H1 (cell line): ENCODE data around the gene PDE1A. TPM values are rescaled to one million over a fixed set of nuclear protein-coding genes. Genes with fewer than 3 reads are reported as not detected.

Experiments used
- CTCF ChIA-PET: fragments of 300-600 bp; sonication (Branson Sonifier 250); formaldehyde crosslinking; loops from one replicate; lab custom pipeline; 2021; ENCODE audit not compliant: partially characterized antibody; lab: Charles Lee
- POLR2A ChIA-PET: fragments of 300-600 bp; sonication (Branson Sonifier 250); formaldehyde crosslinking; loops from one replicate; lab custom pipeline; 2021; ENCODE audit warnings: inconsistent platforms; ENCODE audit not compliant: partially characterized antibody; lab: Charles Lee
- DNase-seq, 2 experiments: peaks; one replicate each; pipeline versions ENCODE4 v3.0.0 to v3.0.0-alpha.2; 2010 to 2022; ENCODE audit warnings: low spot score in 2 of 2, low read depth in 1 of 2, mixed read lengths in 1 of 2
- FAIRE-seq: peaks from 2 replicates; lab custom pipeline; 2011; peaks lifted over from hg19 to GRCh38; lab: Jason Lieb, UNC
- H2AFZ ChIP-seq: 2 replicates; pipeline ENCODE4 v1.8.1; 2012; ENCODE audit warnings: low read length, inconsistent platforms
- H2AK5ac ChIP-seq: 2 replicates; pipeline ENCODE4 v1.6.1; 2013; ENCODE audit warnings: low read depth, low read length
- H2BK120ac ChIP-seq: replicated peaks from 2 replicates; pipeline ENCODE3; 2013; ENCODE audit warnings: low read depth, low read length, inconsistent platforms
- H2BK12ac ChIP-seq: 2 replicates; pipeline ENCODE4 v1.6.1; 2013; ENCODE audit warnings: low read depth, low read length
- H2BK15ac ChIP-seq: 2 replicates; pipeline ENCODE4 v1.6.1; 2013; ENCODE audit warnings: low read length
- H2BK20ac ChIP-seq: 2 replicates; pipeline ENCODE4 v1.6.1; 2013; ENCODE audit warnings: low read length
- H2BK5ac ChIP-seq: 2 replicates; pipeline ENCODE4 v1.6.1; 2013; ENCODE audit warnings: low read depth, low read length
- H3K14ac ChIP-seq: 2 replicates; pipeline ENCODE4 v1.6.1; 2013; ENCODE audit warnings: inconsistent platforms; ENCODE audit not compliant: insufficient read length
- H3K18ac ChIP-seq: 2 replicates; pipeline ENCODE4 v1.6.1; 2013; ENCODE audit warnings: low read length; ENCODE audit errors: extremely low read depth
- H3K23ac ChIP-seq: 2 replicates; pipeline ENCODE4 v1.6.1; 2013; ENCODE audit warnings: inconsistent platforms; ENCODE audit not compliant: insufficient read length
- H3K23me2 ChIP-seq: 2 replicates; pipeline ENCODE4 v1.6.1; 2013; ENCODE audit warnings: low read depth, low read length
- H3K27ac ChIP-seq: 2 replicates; pipeline ENCODE4 v1.6.1; 2011; ENCODE audit warnings: low read depth, low read length, inconsistent platforms
- H3K27me3 ChIP-seq, 4 experiments: replicated peaks in 1 of 4; 1 replicate in 1 of 4; 2 replicates in 3 of 4; pipeline versions ENCODE4 v1.6.1 to v1.8.1; 2011 to 2013; ENCODE audit warnings: low read length in 3 of 4, mild to moderate bottlenecking in 3 of 4, inconsistent platforms in 2 of 4, mixed read lengths in 2 of 4, moderate library complexity in 1 of 4; ENCODE audit not compliant: control insufficient read depth in 3 of 4, insufficient read depth in 3 of 4; ENCODE audit errors: extremely low read depth in 1 of 4
- H3K36me3 ChIP-seq, 4 experiments: 2 replicates each; pipeline versions ENCODE4 v1.6.1 to v1.8.1; 2011 to 2013; ENCODE audit warnings: mild to moderate bottlenecking in 4 of 4, low read length in 3 of 4, moderate library complexity in 2 of 4, control low read depth in 1 of 4, inconsistent platforms in 1 of 4; ENCODE audit not compliant: insufficient read depth in 4 of 4, control insufficient read depth in 2 of 4
- H3K4ac ChIP-seq: replicated peaks from 2 replicates; pipeline ENCODE3; 2013; ENCODE audit warnings: low read length, low read depth, mixed read lengths, inconsistent platforms; ENCODE audit not compliant: insufficient read length
- H3K4me1 ChIP-seq, 4 experiments: replicated peaks in 1 of 4; 1 replicate in 1 of 4; 2 replicates in 3 of 4; pipeline versions ENCODE4 v1.6.1 to v1.8.1; 2011 to 2013; ENCODE audit warnings: low read length in 3 of 4, inconsistent platforms in 2 of 4, mixed read lengths in 1 of 4; ENCODE audit not compliant: insufficient read depth in 4 of 4, control insufficient read depth in 3 of 4
- H3K4me2 ChIP-seq, 2 experiments: 2 replicates each; pipeline versions ENCODE4 v1.6.1 to v1.8.1; 2011 to 2013; ENCODE audit warnings: low read depth in 2 of 2, low read length in 2 of 2, control low read depth in 1 of 2, inconsistent platforms in 1 of 2, mild to moderate bottlenecking in 1 of 2; ENCODE audit not compliant: insufficient read depth in 1 of 2
- H3K4me3 ChIP-seq, 4 experiments: fragments of 200-600, 300-600 bp in 1 of 4; sonication (generic), shearing (Covaris generic), sonication (Bioruptor Twin) in 1 of 4; 2 replicates each; pipeline versions ENCODE4 v1.5.1 to v1.8.1; 2011 to 2016; ENCODE audit warnings: low read length in 4 of 4, low read depth in 3 of 4, control low read depth in 2 of 4, inconsistent platforms in 2 of 4, mild to moderate bottlenecking in 2 of 4, mixed read lengths in 1 of 4, moderate library complexity in 1 of 4; ENCODE audit not compliant: insufficient read depth in 2 of 4; ENCODE audit errors: extremely low read depth in 1 of 4
- H3K56ac ChIP-seq: replicated peaks from 2 replicates; pipeline ENCODE3; 2013; ENCODE audit warnings: low read depth, mild to moderate bottlenecking, mixed read lengths, low read length, inconsistent platforms; ENCODE audit not compliant: insufficient read length
- H3K79me1 ChIP-seq: 2 replicates; pipeline ENCODE4 v1.6.1; 2013; ENCODE audit warnings: low read depth, low read length, control low read depth
- H3K79me2 ChIP-seq, 2 experiments: 2 replicates each; pipeline versions ENCODE4 v1.6.1 to v1.8.1; 2012 to 2013; ENCODE audit warnings: low read length in 2 of 2, mild to moderate bottlenecking in 2 of 2, inconsistent platforms in 1 of 2; ENCODE audit not compliant: insufficient read depth in 2 of 2, control insufficient read depth in 1 of 2
- H3K9ac ChIP-seq, 4 experiments: replicated peaks in 1 of 4; 1 replicate in 1 of 4; 2 replicates in 3 of 4; pipeline versions ENCODE4 v1.6.1 to v1.8.1; 2011 to 2013; ENCODE audit warnings: low read depth in 3 of 4, low read length in 3 of 4, control low read depth in 2 of 4, mild to moderate bottlenecking in 2 of 4, moderate library complexity in 2 of 4, inconsistent platforms in 1 of 4; ENCODE audit errors: extremely low read depth in 1 of 4
- H3K9me3 ChIP-seq, 2 experiments: 2 replicates each; pipeline versions ENCODE4 v1.6.1 to v1.8.1; 2012 to 2013; ENCODE audit warnings: mild to moderate bottlenecking in 2 of 2, moderate library complexity in 2 of 2, control low read depth in 1 of 2, inconsistent platforms in 1 of 2, low read depth in 1 of 2, low read length in 1 of 2, mixed read lengths in 1 of 2; ENCODE audit not compliant: insufficient read depth in 2 of 2
- H4K20me1 ChIP-seq, 2 experiments: replicated peaks in 1 of 2; 2 replicates each; pipeline versions ENCODE3 to v1.8.1; 2011 to 2013; ENCODE audit warnings: inconsistent platforms in 2 of 2, low read length in 2 of 2, mild to moderate bottlenecking in 1 of 2; ENCODE audit not compliant: insufficient read depth in 2 of 2, control insufficient read depth in 1 of 2
- H4K5ac ChIP-seq: 2 replicates; pipeline ENCODE4 v1.6.1; 2013; ENCODE audit warnings: low read length, low read depth, mixed read lengths, inconsistent platforms; ENCODE audit not compliant: insufficient read length
- H4K8ac ChIP-seq: 2 replicates; pipeline ENCODE4 v1.8.0; 2013; ENCODE audit warnings: mild to moderate bottlenecking, moderate library complexity, low read length, inconsistent platforms; ENCODE audit not compliant: insufficient read depth; ENCODE audit errors: extremely low read depth
- H4K91ac ChIP-seq: replicated peaks from 2 replicates; pipeline ENCODE3; 2013; ENCODE audit warnings: low read length, mixed read lengths, inconsistent platforms; ENCODE audit not compliant: insufficient read length
- BACH1 ChIP-seq: IDR thresholded peaks from 2 replicates; pipeline ENCODE4 v1.6.1; 2012; ENCODE audit warnings: low read length, improper control_type of control experiment
- BRCA1 ChIP-seq: IDR thresholded peaks from 2 replicates; pipeline ENCODE4 v1.6.1; 2012; ENCODE audit warnings: low read depth, low read length, improper control_type of control experiment
- CTBP2 ChIP-seq: IDR thresholded peaks from 2 replicates; pipeline ENCODE4 v1.7.0; 2011; ENCODE audit warnings: borderline replicate concordance, mild to moderate bottlenecking, moderate library complexity, mixed read lengths, low read length; ENCODE audit not compliant: insufficient read depth, insufficient read length
- EGR1 ChIP-seq: IDR thresholded peaks from 2 replicates; pipeline ENCODE4 v1.6.1; 2011; ENCODE audit warnings: low read depth, low read length, borderline replicate concordance
- EP300 ChIP-seq, 2 experiments: IDR thresholded peaks; 1 replicate in 1 of 2; 2 replicates in 1 of 2; pipeline ENCODE4 v1.6.1; 2011 to 2012; ENCODE audit warnings: low read depth in 2 of 2, low read length in 2 of 2, mild to moderate bottlenecking in 2 of 2, borderline replicate concordance in 1 of 2, inconsistent platforms in 1 of 2, moderate library complexity in 1 of 2
- KDM5A ChIP-seq: fragments of 200-600 bp; IDR thresholded peaks from 2 replicates; pipeline ENCODE4 v1.7.1; 2012; ENCODE audit warnings: mild to moderate bottlenecking, low read length, inconsistent platforms, mixed read lengths
- NANOG ChIP-seq: IDR thresholded peaks from 2 replicates; pipeline ENCODE4 v1.6.1; 2011; ENCODE audit warnings: low read length, low read depth, mild to moderate bottlenecking, inconsistent platforms; ENCODE audit not compliant: insufficient read depth, poor library complexity, severe bottlenecking
- NRF1 ChIP-seq: IDR thresholded peaks from 2 replicates; pipeline ENCODE4 v1.6.1; 2011; ENCODE audit warnings: mild to moderate bottlenecking, low read depth, low read length, improper control_type of control experiment
- POLR2AphosphoS5 ChIP-seq: IDR thresholded peaks from 2 replicates; pipeline ENCODE4 v1.6.1; 2011; ENCODE audit warnings: low read depth, low read length
- RBBP5 ChIP-seq: IDR thresholded peaks from 2 replicates; pipeline ENCODE4 v1.7.1; 2012; ENCODE audit warnings: low read depth, mild to moderate bottlenecking, inconsistent platforms, low read length, moderate library complexity, borderline replicate concordance
- RXRA ChIP-seq: IDR thresholded peaks from 2 replicates; pipeline ENCODE4 v1.6.1; 2011; ENCODE audit warnings: low read depth, mild to moderate bottlenecking, low read length, moderate library complexity; ENCODE audit not compliant: insufficient read depth
- TCF12 ChIP-seq: IDR thresholded peaks from 2 replicates; pipeline ENCODE4 v1.6.1; 2011; ENCODE audit warnings: low read depth, mild to moderate bottlenecking, low read length
- WGBS, 2 experiments: shearing (Covaris generic) in 1 of 2; methylation state at CpG; one replicate each; pipeline versions ENCODE4 v1.1.6 to v1.1.7; 2013 to 2015; ENCODE audit warnings: low lambda C conversion rate in 2 of 2, mixed read lengths in 2 of 2, inconsistent platforms in 1 of 2, low coverage in 1 of 2, missing lambda C conversion rate in 1 of 2; ENCODE audit not compliant: insufficient replicate concordance in 2 of 2, insufficient coverage in 1 of 2, insufficient read length in 1 of 2; ENCODE audit errors: extremely low coverage in 1 of 2, missing lambda C conversion rate in 1 of 2; 5-methylcytosine and 5-hydroxymethylcytosine counted together
- polyA plus RNA-seq, 7 experiments: library from polyadenylated mRNA; depleted of rRNA in 3 of 7; stranded (reverse) in 5 of 7; unstranded in 2 of 7; fragments of >200 nt in 5 of 7; fragments of 200-250 nt in 2 of 7; gene quantifications; 1 replicate in 5 of 7; 2 replicates in 1 of 7; 4 replicates in 1 of 7; pipeline versions ENCODE4 v1.2.1 to v1.2.3, GENCODE V29; 2011 to 2013; ENCODE audit warnings: missing spikeins in 2 of 7, mixed read lengths in 2 of 7
- total RNA-seq: library from RNA; stranded (reverse); fragmentation: NEBNext Ultra II Directional; extraction: Animal tissue kit (Norgen Biotek cat#: 25700); gene quantifications from 2 replicates; pipeline ENCODE4 v1.2.1, GENCODE V29; 2021
- TF ChIP-seq, protein P1 (sequence below): IDR thresholded peaks from 2 replicates; pipeline ENCODE4 v1.6.1; 2012; ENCODE audit warnings: low read length, inconsistent platforms

PDE1A gene
- total and polyA plus RNA-seq, 2 of the 8 experiments (the other 6 are each of a cell fraction or from before 2014, with no cell fraction given) = 0.34 TPM; not detected in 1

DNA sequence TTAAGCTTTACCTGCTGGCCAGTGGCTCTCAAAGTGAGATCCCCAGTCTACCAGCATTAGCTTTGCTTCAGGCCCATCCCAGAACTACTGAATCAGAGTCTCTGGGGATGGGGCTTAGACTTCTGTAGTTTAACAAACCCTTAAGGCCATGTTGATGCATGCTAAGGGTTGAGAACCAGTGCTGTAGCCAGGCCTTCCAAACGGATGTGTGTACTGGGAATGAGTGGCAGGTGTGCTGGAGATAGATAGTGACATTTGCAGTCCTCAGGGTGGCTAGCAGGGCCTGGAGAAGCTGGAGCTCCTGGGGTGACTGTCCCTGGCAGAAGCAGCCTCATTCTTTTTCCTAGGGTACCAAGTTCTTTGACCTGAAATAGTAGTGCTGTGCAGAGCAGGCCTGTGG lies 292.6 kb downstream of the PDE1A start:
- no peaks in the 10 kb centered on the region for H3K36me3 ChIP-seq
- H3K4me2 ChIP-seq = no peak overlapping the region
- H2BK120ac ChIP-seq = no peak overlapping the region
- no peak overlapping the region for H2BK15ac ChIP-seq
- H3K14ac ChIP-seq = no peak overlapping the region
- POLR2A ChIA-PET = no interaction called here
- H4K91ac ChIP-seq = no peak overlapping the region
- no peak overlapping the region for H2BK12ac ChIP-seq
- no peaks in the 10 kb centered on the region for H3K23me2 ChIP-seq
- H3K4me1 ChIP-seq = 0 out of 7 replicates have a peak, but pooled peaks cover 0 to 1% (median 0%) of the 10 kb centered on the region in 4 experiments
- H2BK20ac ChIP-seq = no peak overlapping the region
- no peaks in the 10 kb centered on the region for H3K9me3 ChIP-seq
- H4K5ac ChIP-seq = no peak overlapping the region
- H3K79me2 ChIP-seq = no peaks in the 10 kb centered on the region
- H3K4me3 ChIP-seq = no peak overlapping the region
- no peak for DNase-seq
- H3K23ac ChIP-seq = no peak overlapping the region
- no peak overlapping the region for H3K4ac ChIP-seq
- H3K27ac ChIP-seq = no peak overlapping the region
- 100% methylated on average over 1 of the region's 1 CpG; no CpG with 5 or more reads in 1 of the 2 experiments for WGBS, 2 experiments
- H2AFZ ChIP-seq = no peak overlapping the region
- H2AK5ac ChIP-seq = no peak overlapping the region
- H3K9ac ChIP-seq = no peak overlapping the region
- no peak for FAIRE-seq
- H4K8ac ChIP-seq = no peak overlapping the region
- no peak overlapping the region for H3K56ac ChIP-seq
- no peaks in the 10 kb centered on the region for H3K79me1 ChIP-seq
- CTCF ChIA-PET = interaction anchor here (0.7 to 1.9 kb wide), 2 partner anchors 30 to 32 kb away, joined by 3 to 4 read pairs; no protein-coding TSS in a partner anchor
- H2BK5ac ChIP-seq = no peak overlapping the region
- H3K18ac ChIP-seq = no peak overlapping the region
- no peaks in the 10 kb centered on the region for H3K27me3 ChIP-seq
- no peaks in the 10 kb centered on the region for H4K20me1 ChIP-seq
- TF ChIP-seq POLR2AphosphoS5 (no peak), BRCA1 (no peak), NANOG (no peak), TCF12 (no peak), EGR1 (no peak), EP300 (IDR thresholded peaks at IDR 0.05; ENCODE audit: borderline replicate concordance in 1 of 2, low read depth in 2 of 2, low read length in 2 of 2) (no peak), KDM5A (no peak), CTBP2 (no peak), BACH1 (no peak), RBBP5 (no peak), RXRA (no peak), NRF1 (no peak)
- TF ChIP-seq, protein P1, sequence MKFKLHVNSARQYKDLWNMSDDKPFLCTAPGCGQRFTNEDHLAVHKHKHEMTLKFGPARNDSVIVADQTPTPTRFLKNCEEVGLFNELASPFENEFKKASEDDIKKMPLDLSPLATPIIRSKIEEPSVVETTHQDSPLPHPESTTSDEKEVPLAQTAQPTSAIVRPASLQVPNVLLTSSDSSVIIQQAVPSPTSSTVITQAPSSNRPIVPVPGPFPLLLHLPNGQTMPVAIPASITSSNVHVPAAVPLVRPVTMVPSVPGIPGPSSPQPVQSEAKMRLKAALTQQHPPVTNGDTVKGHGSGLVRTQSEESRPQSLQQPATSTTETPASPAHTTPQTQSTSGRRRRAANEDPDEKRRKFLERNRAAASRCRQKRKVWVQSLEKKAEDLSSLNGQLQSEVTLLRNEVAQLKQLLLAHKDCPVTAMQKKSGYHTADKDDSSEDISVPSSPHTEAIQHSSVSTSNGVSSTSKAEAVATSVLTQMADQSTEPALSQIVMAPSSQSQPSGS = no peak
